Measurements from ENCODE around the gene THPO.

The THPO gene

DNA sequence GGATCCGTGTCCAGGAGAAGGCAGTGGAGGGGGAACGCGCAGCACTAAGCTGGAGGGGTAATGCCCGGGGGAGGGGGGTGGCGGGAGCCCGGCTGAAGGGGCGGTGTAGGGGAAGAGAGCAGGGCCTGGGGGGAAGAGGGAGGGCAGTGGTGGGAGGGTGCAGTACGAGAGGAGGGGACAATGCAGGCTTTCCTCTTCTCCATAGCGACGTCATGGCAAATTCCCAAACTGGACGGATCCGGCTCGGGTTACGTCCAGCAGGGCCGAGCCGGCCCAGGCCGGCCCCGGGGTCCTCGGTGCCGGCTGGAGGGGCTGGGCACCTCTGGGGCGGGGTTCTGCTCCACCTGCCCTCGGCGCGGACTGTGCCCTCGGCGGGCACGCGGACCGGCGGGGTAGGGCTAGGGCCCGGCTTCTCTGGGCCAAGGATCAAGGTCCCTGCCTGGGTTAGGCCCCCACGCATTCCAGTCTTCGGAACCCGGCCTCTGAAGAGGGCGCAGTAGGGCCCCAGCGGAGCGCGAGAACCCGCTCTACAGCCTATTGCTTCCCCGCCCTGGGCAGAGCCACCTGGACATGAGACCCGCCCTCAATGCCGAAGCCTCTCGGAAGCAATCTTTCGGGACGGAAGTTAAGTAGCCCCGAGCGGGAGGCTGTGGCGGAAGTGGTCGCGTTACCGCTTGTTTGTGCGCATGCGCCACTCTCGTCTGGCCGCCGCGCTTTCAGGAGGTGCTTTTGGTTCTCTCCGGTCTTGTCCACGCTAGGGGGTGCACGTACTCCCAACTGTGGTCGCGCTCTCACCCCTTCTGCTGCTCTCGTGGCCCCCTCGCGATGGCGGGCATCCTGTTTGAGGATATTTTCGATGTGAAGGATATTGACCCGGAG, 15.1 kb downstream of the THPO start:
- DNase-seq (ENCODE audit: low spot score), result peak; percentile 97

DNA sequence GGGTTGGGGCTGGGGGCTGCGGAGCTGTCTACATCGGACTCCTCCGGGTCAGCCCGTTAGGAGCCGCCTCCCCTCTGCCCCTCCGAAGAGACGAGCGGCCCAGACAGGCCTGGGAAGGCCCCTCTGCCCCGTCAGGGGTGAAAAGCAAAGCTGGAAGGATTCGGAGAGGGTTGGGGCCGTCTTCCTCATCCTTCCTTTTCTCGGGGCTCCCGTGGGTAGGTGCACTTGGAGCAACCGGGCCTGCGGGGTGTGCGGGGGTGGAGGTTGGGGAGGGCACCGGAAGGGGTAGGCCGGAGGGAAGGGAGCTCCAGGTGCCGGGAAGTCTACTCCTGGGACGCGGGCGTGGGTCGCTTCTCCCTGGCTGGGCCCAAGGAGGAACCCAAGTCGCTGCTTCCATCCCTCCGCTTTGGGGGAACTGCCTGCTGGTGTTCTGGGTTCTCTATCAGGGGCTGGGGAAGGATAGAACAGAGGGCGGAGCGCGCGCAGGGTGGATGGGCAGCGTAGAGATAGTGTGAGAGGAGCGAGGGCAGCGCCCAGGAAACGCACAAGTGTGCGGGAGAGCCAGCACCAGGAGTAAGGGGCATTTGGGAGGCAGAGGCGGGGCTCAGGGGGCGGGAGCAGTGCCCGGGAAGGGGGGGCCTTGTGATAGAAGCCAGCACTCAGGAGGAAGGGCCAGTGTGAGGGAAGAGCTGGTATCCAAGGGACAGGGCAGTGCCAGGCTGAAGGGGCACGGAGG, 15.9 kb downstream of the THPO start:
- DNase-seq (ENCODE audit: low spot score), result peak; percentile 78

DNA sequence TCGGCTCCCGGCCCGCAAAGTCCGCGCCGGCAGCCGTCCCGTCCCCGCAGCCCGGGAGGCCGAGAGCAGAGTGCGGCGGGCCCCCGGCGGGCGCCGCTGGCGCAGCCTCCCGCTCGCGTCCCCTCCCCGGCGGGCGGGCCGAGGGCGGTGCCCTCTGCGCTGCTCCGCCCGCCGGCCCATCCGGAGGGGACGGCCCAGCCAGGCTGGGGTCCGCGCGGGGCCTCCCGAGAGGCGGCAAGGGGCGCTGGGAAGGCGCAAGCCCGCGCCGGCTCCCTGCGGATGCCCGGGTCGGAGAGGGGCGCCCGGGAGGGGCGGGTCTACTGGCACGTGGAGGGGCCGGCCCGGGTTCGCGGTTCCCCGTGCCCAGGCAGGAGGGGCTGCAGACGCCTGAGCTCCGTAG, 16.5 kb downstream of the THPO start, which contains the start of the genes CLCN2 and POLR2H:
CLCN2 (minus strand) TSS at position 74 of the 400 bp plus-strand sequence. CDS start 126 bp downstream, outside the sequence.
POLR2H (plus strand) TSS at position 179 of the 400 bp plus-strand sequence. CDS start 1,783 bp downstream, outside the sequence.
- DNase-seq (ENCODE audit: low spot score), result peak; percentile 80

DNA sequence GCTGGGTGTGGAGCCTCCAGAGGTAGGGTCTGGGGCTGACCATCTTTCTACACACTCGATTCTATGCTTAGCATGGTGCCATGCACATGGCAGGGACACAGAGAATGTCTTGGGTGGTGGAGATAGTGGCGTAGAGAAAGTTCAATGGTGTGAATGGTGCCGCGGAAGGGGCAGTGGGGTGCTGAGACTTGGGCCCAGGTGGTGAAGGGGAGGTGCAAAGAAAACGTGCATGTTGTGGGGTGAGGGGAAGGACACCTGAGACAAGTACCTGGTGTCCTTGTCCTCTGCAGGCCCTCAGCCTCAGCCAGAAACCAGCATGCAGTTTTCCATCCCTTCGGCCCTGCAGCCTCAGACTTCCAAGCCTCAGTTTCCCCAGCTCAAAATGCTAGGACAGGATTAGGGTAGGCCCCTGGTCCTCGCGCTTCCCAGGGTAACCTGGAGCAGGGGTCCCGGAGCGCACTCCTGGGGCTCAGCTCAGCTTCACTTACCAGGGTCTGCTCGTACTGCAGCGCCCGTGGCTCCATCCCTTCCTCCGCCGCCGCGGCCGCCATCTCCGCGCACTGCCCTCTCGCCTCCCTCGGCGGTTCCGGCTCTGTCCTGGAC, 17.0 kb downstream of the THPO start:
- no peak for DNase-seq (ENCODE audit: low spot score)

DNA sequence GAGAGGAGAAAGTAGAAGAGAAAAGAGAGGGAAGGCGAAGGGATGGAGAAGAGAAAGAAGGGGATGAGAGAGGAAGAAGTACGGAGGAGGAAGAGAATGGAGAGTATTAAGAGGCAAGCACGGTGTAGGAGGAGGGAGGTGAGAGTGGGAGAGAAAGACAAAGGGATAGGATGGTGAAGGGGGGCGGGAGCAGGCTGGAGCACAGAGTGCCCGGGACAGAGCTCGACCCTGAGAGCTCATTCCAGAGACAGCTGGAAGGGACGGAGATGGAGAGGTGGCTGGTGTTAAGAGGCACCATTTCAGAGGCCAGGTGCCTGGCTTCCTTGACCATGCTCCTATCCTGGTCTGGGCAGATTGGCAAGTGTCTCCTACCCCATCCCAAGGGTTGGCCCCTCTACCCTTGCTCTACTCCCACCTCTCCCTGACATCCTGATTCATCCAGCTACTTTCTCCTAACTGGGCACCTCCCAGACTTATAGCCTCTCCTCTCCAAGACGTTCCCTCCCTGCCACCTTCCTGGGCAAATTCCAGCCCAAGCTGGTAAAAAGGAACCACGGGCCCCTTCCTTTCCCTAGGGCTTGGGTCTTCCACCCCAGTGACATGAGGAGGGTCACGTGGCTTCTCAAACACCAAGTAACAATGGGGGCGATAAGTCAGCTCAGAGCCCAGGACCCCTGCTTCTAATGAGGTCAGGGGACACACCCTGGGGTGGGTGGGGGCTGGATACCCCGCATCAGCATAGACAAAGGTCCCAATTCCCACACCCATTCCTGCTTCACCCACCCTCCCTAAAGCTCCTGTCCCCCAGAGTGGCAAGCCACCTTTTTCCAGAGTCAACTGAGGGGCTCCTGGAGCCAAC, 17.7 kb downstream of the THPO start:
- peak; percentile 59 for DNase-seq (ENCODE audit: low spot score)

DNA sequence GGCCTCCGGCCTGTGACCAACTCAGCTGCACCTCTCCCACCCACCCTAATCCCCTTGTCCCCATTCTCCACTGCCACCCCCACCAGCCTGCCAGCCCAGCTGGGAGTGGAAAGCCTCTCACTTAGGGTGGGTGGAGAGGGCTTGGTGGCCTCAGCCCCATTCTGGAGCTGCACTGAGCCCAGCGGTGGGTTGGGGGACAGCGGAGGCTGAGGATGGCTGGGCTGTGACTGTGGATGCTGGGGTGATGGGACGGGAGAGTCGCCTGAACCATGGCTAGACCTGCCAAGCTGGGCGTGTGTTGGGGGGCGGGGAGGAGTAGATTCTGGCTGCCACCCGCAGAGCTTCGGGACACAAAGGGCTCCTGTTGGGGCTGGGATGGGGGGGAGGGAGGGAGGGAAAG, 18.4 kb downstream of the THPO start:
- peak; percentile 57 for DNase-seq (ENCODE audit: low spot score)

DNA sequence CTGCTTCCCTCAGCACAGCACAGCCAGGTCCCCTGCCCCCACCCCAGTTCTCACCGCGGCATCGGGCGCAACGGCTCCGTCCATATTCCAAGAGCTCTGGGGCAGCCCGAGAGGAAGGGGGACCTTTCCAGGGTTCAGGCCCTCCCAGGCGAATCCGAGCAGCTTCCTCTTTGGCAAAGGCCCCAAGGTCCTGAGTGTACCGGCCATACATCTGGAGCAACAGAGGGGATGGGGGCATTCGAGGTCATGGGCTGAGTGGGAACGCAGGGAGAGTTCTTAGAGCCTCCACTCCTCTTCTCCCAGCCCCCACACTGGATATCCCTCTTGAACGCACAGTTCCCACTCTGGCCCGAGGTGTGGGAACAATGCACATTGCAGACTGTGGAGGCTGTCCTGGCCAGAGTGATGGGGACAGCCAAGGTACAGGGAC, 19.1 kb downstream of the THPO start:
- peak; percentile 63 for DNase-seq (ENCODE audit: low spot score)

DNA sequence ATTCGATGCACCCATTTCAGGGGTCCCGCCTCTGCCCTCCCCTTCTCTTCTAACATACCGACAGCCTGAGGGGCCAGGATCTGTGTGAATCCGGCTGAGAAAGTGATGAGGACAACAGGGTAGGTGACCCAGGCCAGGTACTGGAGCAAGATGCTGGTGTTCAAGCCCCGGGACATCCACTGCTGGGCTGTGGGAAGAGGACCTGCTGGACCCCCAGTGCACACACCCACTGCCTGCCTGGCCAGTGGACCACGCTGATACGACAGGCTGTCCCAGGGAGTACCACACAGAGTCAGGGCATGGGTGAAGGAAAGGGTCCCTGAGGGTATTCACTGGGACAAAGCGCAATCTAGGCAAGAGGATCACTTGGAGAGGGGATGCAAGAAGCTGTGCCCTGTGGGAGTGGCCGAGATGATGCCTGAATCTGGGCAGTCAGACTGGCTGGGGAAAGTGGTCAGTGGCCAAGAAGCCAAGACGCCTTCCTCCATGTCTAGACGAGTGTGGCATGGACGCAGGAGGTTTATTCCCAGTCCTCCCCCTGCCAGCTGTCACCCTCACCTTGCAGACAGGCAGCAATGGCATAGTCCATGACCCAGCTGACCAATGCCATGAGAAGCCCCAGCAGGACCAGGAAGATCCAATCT, 19.8 kb downstream of the THPO start:
- peak; percentile 52 for DNase-seq (ENCODE audit: low spot score)

DNA sequence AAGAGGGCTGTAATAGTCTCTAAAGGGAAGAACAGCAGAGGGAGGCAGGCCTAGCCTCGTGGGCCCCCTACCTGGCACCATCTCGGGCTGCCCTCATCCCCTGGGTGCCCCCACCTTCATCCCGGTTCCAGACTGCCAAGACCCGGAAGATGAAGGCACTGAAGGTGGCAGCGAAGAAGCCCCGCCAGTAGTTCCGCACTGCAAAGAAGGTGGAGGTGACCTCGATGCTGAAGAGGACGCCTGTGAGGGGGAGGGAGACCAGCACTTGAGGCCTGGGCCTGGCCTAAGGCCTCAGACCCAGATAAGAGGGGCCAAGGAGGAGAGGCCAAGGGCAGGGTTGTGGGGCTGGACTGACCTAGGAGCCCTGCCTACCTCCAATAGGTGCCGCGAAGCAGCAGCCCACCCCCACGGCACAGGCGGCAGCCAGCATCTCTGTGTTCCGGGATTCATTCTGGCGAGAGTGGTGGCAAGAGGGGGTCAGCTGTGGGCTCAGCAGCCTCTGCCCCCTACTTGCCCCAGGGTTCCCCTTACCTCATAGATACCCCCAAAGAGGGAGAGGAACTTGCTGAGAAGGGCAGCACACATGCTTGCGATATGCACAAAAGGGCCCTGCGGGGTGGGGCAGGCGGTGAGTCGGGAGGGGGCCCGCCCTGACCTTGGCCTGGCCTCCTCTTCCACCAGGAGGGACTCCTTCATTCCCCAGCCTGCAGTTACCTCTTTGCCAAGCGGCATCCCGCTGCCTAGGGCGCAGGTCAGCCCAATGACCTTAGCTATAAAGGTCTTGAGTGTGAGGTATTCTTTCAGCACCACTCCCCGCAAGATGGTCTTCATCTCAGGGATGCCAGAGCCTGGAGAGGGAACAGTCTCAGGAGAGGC, 20.5 kb downstream of the THPO start:
- DNase-seq (ENCODE audit: low spot score), result peak; percentile 55

DNA sequence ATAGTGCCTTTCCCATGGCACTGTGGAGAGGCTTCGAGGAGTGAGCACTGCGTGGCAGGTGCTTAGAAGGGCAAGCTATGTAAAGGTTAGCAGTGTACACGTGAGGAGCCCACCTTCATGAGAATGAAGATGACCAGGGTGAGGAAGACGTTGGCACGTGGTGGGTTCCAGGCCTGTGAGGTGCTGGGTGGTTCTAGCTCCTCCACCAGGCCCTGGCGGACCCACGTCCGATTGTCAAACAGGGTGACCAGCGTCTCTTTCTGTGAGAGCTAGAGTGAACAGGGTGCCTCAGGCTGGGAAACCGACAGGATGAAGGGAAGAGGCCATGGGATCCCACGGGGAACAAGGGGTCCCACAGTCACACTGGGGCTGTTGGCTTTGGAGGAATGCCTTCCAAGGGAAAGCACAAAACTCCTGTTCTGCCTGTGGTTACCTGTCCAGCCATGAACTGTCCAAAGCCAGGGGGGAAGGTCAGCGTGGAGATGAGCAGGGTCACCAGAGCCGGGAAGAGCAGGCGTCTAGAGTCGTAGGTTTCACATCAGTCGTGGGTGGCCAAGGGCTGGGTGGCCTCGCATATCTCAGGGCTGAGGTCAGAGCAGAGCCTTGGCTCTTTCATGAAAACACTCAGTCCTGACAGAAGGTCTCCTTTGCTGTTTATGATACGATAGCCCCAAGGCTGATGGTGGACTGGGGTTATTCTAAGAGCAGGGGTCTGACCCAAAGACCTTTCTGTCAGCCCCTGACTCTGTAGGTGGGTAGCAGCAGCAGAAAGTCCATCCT, 22.6 kb downstream of the THPO start:
- peak; percentile 61 for DNase-seq (ENCODE audit: low spot score)

DNA sequence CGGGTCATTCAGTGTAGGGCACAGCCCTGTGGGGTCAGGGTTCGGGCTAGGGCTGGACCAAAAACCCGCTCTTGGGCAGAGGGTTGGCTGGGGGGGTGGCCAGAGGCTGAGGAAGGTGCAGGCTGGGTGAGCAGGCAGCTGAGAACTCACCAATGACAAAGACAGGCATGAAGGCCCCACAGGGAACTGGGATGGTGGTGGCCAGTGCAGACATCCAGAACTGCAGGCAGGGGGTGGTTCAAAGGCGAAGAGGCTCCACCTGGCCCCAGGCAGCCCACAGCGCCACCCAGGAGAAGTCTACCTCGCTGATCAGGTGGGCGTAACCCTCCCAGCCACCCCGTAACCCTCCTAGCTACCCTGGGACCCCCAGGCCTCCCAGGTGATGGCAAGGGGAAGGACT, 23.3 kb downstream of the THPO start:
- peak; percentile 50 for DNase-seq (ENCODE audit: low spot score)

DNA sequence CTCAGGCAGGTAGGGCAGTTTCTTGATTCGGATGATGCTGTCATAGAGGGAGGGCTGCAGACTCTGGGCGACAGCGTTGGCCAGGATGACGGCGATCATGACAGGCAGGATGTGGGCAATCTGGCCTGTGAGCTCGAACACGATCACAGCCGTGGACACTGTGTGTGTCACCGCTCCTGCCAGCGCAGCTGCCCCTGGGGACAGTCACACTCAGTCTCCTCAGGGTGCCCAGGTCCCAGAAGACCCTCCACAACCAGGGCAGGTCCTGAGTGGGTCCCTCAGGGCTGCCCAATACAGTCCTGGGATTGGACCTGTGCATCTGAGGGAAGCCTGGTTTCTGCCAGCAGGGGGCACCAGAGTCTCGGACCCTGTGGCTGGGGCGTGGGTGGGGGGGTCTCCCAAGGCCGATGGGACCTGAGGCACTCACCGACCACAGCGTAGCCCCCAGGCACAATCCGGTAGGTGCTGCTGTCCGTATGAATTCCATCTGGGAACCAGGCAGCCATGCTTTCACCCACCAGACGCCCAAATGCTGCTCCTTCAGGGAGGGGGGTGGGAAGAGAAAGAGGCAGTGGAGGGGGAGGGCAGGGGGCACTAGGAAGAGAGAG, 23.8 kb downstream of the THPO start:
- no peak for DNase-seq (ENCODE audit: low spot score)

DNA sequence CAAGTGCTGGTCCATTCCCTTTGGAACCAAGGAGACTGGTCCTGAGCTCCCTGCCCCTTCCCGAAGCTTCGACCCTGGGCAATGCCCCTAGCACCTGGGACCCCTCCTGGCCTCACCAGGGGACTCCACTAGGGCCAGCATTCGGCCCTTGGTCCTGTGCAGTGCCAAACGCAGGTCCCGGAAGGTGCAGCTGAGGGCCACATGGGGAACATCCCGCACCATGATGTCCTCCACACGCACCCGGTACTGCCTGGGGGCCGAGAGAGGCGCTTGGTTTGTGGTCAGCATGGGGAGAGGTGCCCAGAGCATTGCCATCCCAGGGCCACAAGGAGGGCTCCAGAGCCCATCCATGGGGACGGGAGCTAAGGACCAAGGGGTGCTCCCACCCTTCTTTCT, 24.5 kb downstream of the THPO start:
- no peak for DNase-seq (ENCODE audit: low spot score)

DNA sequence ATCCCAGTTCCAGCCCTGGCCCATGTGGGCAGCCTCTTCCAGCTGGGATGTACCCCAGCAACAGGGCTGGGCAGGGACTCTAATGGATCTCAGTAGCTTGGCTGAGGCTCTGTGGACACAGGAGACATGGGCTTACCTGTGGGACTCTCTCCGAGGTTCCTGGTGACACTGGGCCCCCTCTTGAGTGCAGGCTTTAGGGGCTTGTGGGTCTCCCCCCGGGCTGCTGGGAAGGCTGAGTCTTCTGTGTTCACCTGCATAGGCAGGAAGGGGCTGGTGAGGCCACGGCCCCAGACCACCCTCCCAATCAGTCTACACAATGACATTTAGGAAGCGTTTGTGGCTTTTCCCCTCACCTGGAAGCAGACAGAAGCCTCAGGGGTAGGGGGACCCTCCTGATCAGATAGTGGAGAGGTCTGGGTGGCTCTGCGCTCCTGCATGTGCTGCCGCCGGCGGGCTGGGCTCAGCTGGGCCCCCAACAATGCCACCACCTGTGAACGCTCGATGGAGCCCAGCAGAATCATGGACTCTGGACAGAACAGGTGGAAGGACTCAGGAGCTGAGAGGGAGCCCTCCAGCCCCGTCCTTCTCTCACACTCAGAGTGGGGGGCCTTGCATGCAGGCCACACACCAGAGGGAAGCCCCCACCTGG, 25.0 kb downstream of the THPO start:
- no peak for DNase-seq (ENCODE audit: low spot score)

DNA sequence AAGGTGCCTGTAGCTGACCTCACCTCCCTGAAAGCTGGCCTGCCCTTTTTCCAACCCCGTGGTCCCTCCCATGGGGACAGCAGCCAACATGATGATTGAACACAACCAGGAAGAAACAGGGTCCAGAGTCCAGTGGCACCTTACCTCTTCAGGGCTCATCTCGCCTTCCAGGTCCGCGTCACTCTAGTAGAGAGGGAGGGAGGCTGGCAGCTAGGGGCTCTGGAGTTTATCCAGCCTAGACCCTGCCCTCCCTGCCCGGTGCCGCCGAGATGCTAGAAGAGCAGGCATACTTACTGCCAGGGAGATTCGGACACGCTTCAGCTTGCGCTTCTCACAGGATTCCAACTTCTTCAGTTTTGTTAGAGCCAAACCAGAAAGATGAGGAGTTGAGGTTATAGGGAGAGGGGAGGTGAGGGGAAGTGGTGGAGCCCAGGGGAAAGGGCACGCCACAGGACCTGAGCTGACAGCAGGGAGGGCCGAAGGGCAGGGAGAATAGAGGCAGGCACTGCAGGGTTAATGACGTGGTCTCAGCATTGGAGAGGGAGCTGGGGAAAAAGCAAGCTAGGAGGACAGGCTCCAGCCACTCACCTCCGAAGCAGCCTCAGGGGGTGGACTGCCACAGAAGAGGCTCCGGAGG, 25.7 kb downstream of the THPO start:
- DNase-seq (ENCODE audit: low spot score), result peak; percentile 37

DNA sequence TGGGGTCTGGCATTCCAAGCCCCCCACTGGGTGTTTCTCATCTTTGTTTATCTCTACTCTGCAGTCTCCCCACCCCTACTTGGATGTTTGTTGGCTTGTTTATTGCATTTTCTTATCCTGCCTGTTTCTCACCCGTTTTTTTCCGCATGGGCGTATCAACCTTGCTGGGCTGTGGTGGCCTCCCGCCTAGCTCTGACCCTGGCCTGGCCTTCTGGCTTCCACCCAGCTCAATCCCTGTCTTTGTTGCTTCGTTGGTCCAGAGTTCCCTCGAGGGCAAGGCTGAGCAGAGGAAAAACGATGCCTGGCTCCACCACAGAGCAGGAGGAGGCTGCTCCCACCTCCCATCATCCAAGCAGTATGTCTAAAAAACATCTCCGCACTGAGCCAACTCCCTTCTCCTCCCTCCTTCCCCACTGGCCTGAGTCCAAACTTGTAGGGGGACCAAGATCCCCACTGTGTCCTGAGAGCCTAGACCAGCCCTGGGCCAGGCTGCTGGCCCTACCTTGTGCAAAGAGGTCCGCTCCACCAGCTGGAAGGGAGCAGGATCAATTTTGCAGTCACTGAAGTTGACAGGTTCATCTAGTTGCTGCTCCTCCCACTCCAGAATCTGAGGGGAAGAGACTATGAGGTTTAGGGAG, 26.4 kb downstream of the THPO start:
- DNase-seq (ENCODE audit: low spot score), result peak; percentile 48

DNA sequence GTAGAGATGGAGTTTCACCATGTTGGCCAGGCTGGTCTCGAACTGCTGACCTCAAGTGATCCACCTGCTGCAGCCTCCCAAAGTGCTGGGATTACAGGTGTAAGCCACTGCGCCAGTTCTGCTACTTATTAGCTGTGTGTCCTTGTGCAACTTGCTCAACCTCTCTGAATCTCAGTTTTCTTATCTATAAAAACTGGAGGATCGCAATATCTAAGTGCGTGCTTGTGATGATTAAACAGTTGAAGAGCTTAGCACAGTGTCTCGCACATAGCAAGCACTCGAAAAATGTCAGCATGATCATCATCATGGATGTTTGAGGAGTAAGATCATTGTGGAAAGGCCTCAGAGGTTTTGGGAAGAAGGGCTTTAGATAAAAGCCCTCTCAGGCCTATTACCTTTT, 27.4 kb downstream of the THPO start:
- DNase-seq (ENCODE audit: low spot score), result no peak
